NOMO-1 treated with DMSO at 0.1 percent for 48 hours (cell line): ENCODE measurements around the gene EFR3B.
A peak's percentile ranks its signal among the peaks of the same experiment; 100 is the strongest.
"Not testable (repeated sequence)": the region's sequence is repeated elsewhere in the genome, so short reads cannot be mapped to it uniquely, and the experiment has no call there.

Experiments
- DNase-seq: peaks from one replicate; lab custom pipeline; 2025; ENCODE audit not compliant: unreplicated experiment; lab: John Stamatoyannopoulos, UW

The EFR3B gene

GRCh38 chr2:25102352-25102751, 60.5 kb downstream of the EFR3B start:
- not testable (repeated sequence) for DNase-seq

GRCh38 chr2:25103287-25103871, 61.5 kb downstream of the EFR3B start:
- no peak for DNase-seq

GRCh38 chr2:25104736-25105135, 62.9 kb downstream of the EFR3B start:
- DNase-seq = no peak

GRCh38 chr2:25105336-25106085, 63.6 kb downstream of the EFR3B start:
- no peak for DNase-seq

- no peak for DNase-seq
Measured at GRCh38 chr2:25109822-25110221, 67.9 kb downstream of the EFR3B start.

GRCh38 chr2:25112113-25112512, 70.2 kb downstream of the EFR3B start:
- no peak for DNase-seq

GRCh38 chr2:25115249-25115883, 73.5 kb downstream of the EFR3B start:
- DNase-seq = no peak

GRCh38 chr2:25115902-25116301, 74.0 kb downstream of the EFR3B start:
- DNase-seq = no peak

GRCh38 chr2:25116956-25117355, 75.1 kb downstream of the EFR3B start:
- DNase-seq = no peak

- no peak for DNase-seq
Measured at GRCh38 chr2:25119263-25119662, 77.4 kb downstream of the EFR3B start.

GRCh38 chr2:25122367-25122766, 80.5 kb downstream of the EFR3B start:
- DNase-seq = no peak

GRCh38 chr2:25123682-25124081, 81.8 kb downstream of the EFR3B start:
- no peak for DNase-seq

- DNase-seq = no peak
Measured at GRCh38 chr2:25125189-25125588, 83.3 kb downstream of the EFR3B start.

GRCh38 chr2:25125976-25126375, 84.1 kb downstream of the EFR3B start:
- DNase-seq = peak; percentile 10

GRCh38 chr2:25127071-25127470, 85.2 kb downstream of the EFR3B start:
- DNase-seq = not testable (repeated sequence)

- DNase-seq = no peak
Measured at GRCh38 chr2:25127646-25128045, 85.8 kb downstream of the EFR3B start.

- DNase-seq = no peak
Measured at GRCh38 chr2:25129901-25130520, 88.1 kb downstream of the EFR3B start.

- DNase-seq = no peak
Measured at GRCh38 chr2:25131253-25131566, 89.3 kb downstream of the EFR3B start.

- no peak for DNase-seq
Measured at GRCh38 chr2:25131567-25132298, 89.9 kb downstream of the EFR3B start.

- no peak for DNase-seq
Measured at GRCh38 chr2:25132299-25132635, 90.4 kb downstream of the EFR3B start.

- no peak for DNase-seq
Measured at GRCh38 chr2:25132693-25133092, 90.8 kb downstream of the EFR3B start.
